K562 (cell line): ENCODE measurements around the gene SLC25A26. TPM values are rescaled to one million over a fixed set of nuclear protein-coding genes. Genes with fewer than 3 reads are reported as not detected.
A peak's percentile ranks its signal among the peaks of the same experiment; 100 is the strongest.

Source experiments
- ATAC-seq: fragments of 200-7000 bp; cut with Tn5 transposase; 3 replicates; pipeline ENCODE4 v1.9.1; 2020; ENCODE audit warnings: moderate library complexity
- BruUV-seq: library from RNA; stranded (reverse); fragments of 400-500 nt; replicated peaks from 2 replicates; lab custom pipeline; 2021; lab: Mats Ljungman, UMichigan
- CTCF ChIA-PET: fragments of 300-600 bp; formaldehyde crosslinking; extraction: SDS; loops from one replicate; lab custom pipeline; 2021; ENCODE audit warnings: low intra/inter-chr PET ratio; lab: Yijun Ruan, JAX
- POLR2A ChIA-PET: fragments of 300-600, 350-650 bp; sonication (Branson Sonifier 250); formaldehyde crosslinking; extraction: SDS; loops from one replicate; lab custom pipeline; 2021; ENCODE audit warnings: antibody characterized with exemption, inconsistent platforms; lab: Yijun Ruan, JAX
- DNase-seq, 4 experiments: peaks; one replicate each; pipeline versions ENCODE4 v3.0.0 to v3.0.0-alpha.2; 2011 to 2018; ENCODE audit warnings: low spot score in 3 of 4, mixed read lengths in 3 of 4; ENCODE audit errors: extremely low read depth in 1 of 4
- FAIRE-seq: peaks from 2 replicates; lab custom pipeline; 2011; peaks lifted over from hg19 to GRCh38; lab: Jason Lieb, UNC
- H2AFZ ChIP-seq: 2 replicates; pipeline ENCODE4 v1.6.0; 2011; ENCODE audit warnings: low read depth, low read length, control low read depth, inconsistent platforms
- H3K27ac ChIP-seq: fragments of 200-600 bp; 3 replicates; pipeline ENCODE4 v1.8.0; 2011; ENCODE audit warnings: low read depth, mild to moderate bottlenecking, control low read depth, inconsistent platforms, low read length, moderate library complexity, mixed read lengths; ENCODE audit errors: extremely low read depth
- H3K27me3 ChIP-seq, 2 experiments: fragments of 300-600 bp in 1 of 2; 2 replicates in 1 of 2; 3 replicates in 1 of 2; pipeline versions ENCODE4 v1.6.0 to v1.8.0; 2011; ENCODE audit warnings: inconsistent platforms in 2 of 2, low read length in 2 of 2, mild to moderate bottlenecking in 1 of 2, mixed read lengths in 1 of 2, moderate library complexity in 1 of 2; ENCODE audit not compliant: control insufficient read depth in 2 of 2, insufficient read depth in 2 of 2
- H3K36me3 ChIP-seq: fragments of 300-600 bp; 3 replicates; pipeline ENCODE4 v1.8.0; 2011; ENCODE audit warnings: mild to moderate bottlenecking, low read length, inconsistent platforms; ENCODE audit not compliant: control insufficient read depth, insufficient read depth
- H3K4me1 ChIP-seq, 2 experiments: fragments of 200-600 bp in 1 of 2; replicated peaks in 1 of 2; 2 replicates in 1 of 2; 3 replicates in 1 of 2; pipeline versions ENCODE4 v1.5.1 to v1.8.0; 2011; ENCODE audit warnings: inconsistent platforms in 2 of 2, low read length in 2 of 2, mild to moderate bottlenecking in 1 of 2, mixed read lengths in 1 of 2, moderate library complexity in 1 of 2; ENCODE audit not compliant: control insufficient read depth in 2 of 2, insufficient read depth in 2 of 2
- H3K4me2 ChIP-seq: 2 replicates; pipeline ENCODE4 v1.6.1; 2011; ENCODE audit warnings: low read length, control low read depth, inconsistent platforms, mixed read lengths; ENCODE audit not compliant: insufficient read depth
- H3K4me3 ChIP-seq: fragments of 200-600 bp; sonication (generic), shearing (Covaris generic); 2 replicates; pipeline ENCODE4 v1.5.1; 2016; ENCODE audit warnings: control low read depth, inconsistent platforms
- H3K79me2 ChIP-seq: fragments of 200-600 bp; 3 replicates; pipeline ENCODE4 v1.8.0; 2011; ENCODE audit warnings: low read length, inconsistent platforms; ENCODE audit not compliant: control insufficient read depth, insufficient read depth
- H3K9ac ChIP-seq, 2 experiments: 2 replicates each; pipeline versions ENCODE4 v1.6.0 to v1.6.1; 2011; ENCODE audit warnings: low read depth in 2 of 2, low read length in 2 of 2, control low read depth in 1 of 2, inconsistent platforms in 1 of 2, mild to moderate bottlenecking in 1 of 2, mixed read lengths in 1 of 2; ENCODE audit not compliant: insufficient read depth in 1 of 2
- H3K9me1 ChIP-seq: one replicate; pipeline ENCODE4 v1.6.0; 2011; ENCODE audit warnings: inconsistent platforms, mild to moderate bottlenecking, low read length, moderate library complexity; ENCODE audit not compliant: control insufficient read depth, insufficient read depth
- H3K9me3 ChIP-seq: replicated peaks from 2 replicates; pipeline ENCODE4 v1.5.1; 2011; ENCODE audit warnings: low read depth, low read length, inconsistent platforms; ENCODE audit not compliant: control insufficient read depth, insufficient read depth
- H4K20me1 ChIP-seq: replicated peaks from 2 replicates; pipeline ENCODE4 v1.6.1; 2011; ENCODE audit warnings: low read length, inconsistent platforms, mixed read lengths; ENCODE audit not compliant: control insufficient read depth, insufficient read depth
- ARHGAP35 ChIP-seq: fragments of 450-650 bp; IDR thresholded peaks from 2 replicates; pipeline ENCODE4 v1.6.1; 2018; ENCODE audit not compliant: partially characterized antibody
- KDM1A ChIP-seq, 2 experiments: fragments of 450-650 bp; IDR thresholded peaks; 2 replicates each; pipeline ENCODE4 v1.6.1; 2016; ENCODE audit warnings: mild to moderate bottlenecking in 2 of 2
- RAD21 ChIP-seq, 2 experiments: fragments of 250-450 bp in 1 of 2; fragments of 450-650 bp in 1 of 2; sonication (Bioruptor Pico) in 1 of 2; formaldehyde crosslinking in 1 of 2; IDR thresholded peaks in 1 of 2; conservative IDR thresholded peaks in 1 of 2; 2 replicates each; pipeline versions ENCODE4 v1.4.0 to v1.8.0; 2020 to 2022; ENCODE audit warnings: mild to moderate bottlenecking in 2 of 2, moderate library complexity in 1 of 2
- RFX5 ChIP-seq: IDR thresholded peaks from 2 replicates; pipeline ENCODE4 v1.6.1; 2011; ENCODE audit warnings: low read depth, mild to moderate bottlenecking, improper control_type of control experiment, low read length
- SREBF2 ChIP-seq: sonication (generic); formaldehyde crosslinking; IDR thresholded peaks from 2 replicates; pipeline ENCODE4 v1.4.0; 2020; ENCODE audit warnings: mild to moderate bottlenecking, missing genetic modification reagents
- STAT5B ChIP-seq: fragments of 250-450 bp; sonication (Bioruptor Pico); IDR thresholded peaks from 2 replicates; pipeline ENCODE4 v1.8.0; 2021; ENCODE audit warnings: mild to moderate bottlenecking, inconsistent platforms
- WGBS: fragments of 100-300 bp; shearing (Covaris generic); methylation state at CpG from one replicate; pipeline ENCODE4 v1.1.6; 2016; ENCODE audit warnings: low coverage, mixed read lengths; ENCODE audit not compliant: insufficient coverage; ENCODE audit errors: missing lambda C conversion rate; 5-methylcytosine and 5-hydroxymethylcytosine counted together
- in situ Hi-C: fragments of 300-500 bp; cut with MboI; formaldehyde crosslinking; loops from 4 replicates; pipeline ENCODE4 v1.15.0; 2018; ENCODE audit warnings: inconsistent platforms, mixed read lengths
- intact Hi-C: fragments of 100-400 bp; cut with micrococcal nuclease; formaldehyde crosslinking; loops from 2 replicates; pipeline ENCODE4 v1.14.2; 2022
- polyA plus RNA-seq, 8 experiments: library from polyadenylated mRNA; depleted of rRNA in 4 of 8; stranded (reverse) in 5 of 8; unstranded in 3 of 8; fragments of >200 nt; fragmentation: Nextera tagmentation in 2 of 8; fragmentation: Illumina TruSeq in 1 of 8; extraction: Ambion mirVana in 2 of 8; extraction: Trizol in 1 of 8; gene quantifications; 2 replicates each; pipeline versions ENCODE4 v1.2.1 to v1.2.3, GENCODE V29; 2011 to 2014; ENCODE audit warnings: inconsistent platforms in 1 of 8, missing spikeins in 1 of 8
- total RNA-seq, 7 experiments: library from RNA; depleted of rRNA in 6 of 7; stranded (reverse); fragments of >200 nt in 6 of 7; fragmentation: Illumina TruSeq in 2 of 7; extraction: Trizol in 2 of 7; gene quantifications; 2 replicates each; pipeline versions ENCODE4 v1.2.1 to v1.2.3, GENCODE V29; 2011 to 2021; ENCODE audit warnings: low replicate concordance in 1 of 7
- TF ChIP-seq, protein P1 (sequence below): fragments of 250-450 bp; sonication (Bioruptor Pico); IDR thresholded peaks from 2 replicates; pipeline ENCODE4 v1.6.1; 2021; ENCODE audit warnings: mild to moderate bottlenecking
- TF ChIP-seq, protein P2 (sequence below): fragments of 450-650 bp; IDR thresholded peaks from 2 replicates; pipeline ENCODE4 v1.6.1; 2014; ENCODE audit warnings: low read depth, mild to moderate bottlenecking, moderate library complexity, borderline replicate concordance
- TF ChIP-seq, protein P3 (sequence below), 3 experiments: IDR thresholded peaks in 2 of 3; conservative IDR thresholded peaks in 1 of 3; 2 replicates each; pipeline ENCODE4 v1.5.1; 2011 to 2012; ENCODE audit warnings: low read length in 3 of 3, mild to moderate bottlenecking in 3 of 3, control low read depth in 2 of 3, improper control_type of control experiment in 1 of 3, inconsistent platforms in 1 of 3, low read depth in 1 of 3, mixed read lengths in 1 of 3, moderate library complexity in 1 of 3; ENCODE audit not compliant: insufficient read depth in 2 of 3
- TF ChIP-seq, protein P4 (sequence below): fragments of 450-650 bp; IDR thresholded peaks from one replicate; pipeline ENCODE4 v1.6.1; 2018; ENCODE audit warnings: mild to moderate bottlenecking, moderate library complexity; ENCODE audit not compliant: partially characterized antibody
- TF ChIP-seq, protein P5 (sequence below): sonication (generic); formaldehyde crosslinking; IDR thresholded peaks from 2 replicates; pipeline ENCODE4 v1.8.1; 2023; ENCODE audit warnings: mild to moderate bottlenecking, missing genetic modification reagents

The SLC25A26 gene
- total and polyA plus RNA-seq, 9 of the 15 experiments (the other 6 are each of a cell fraction or from before 2014, with no cell fraction given) = 7.2 to 29.1 (median 12.6) TPM

DNA sequence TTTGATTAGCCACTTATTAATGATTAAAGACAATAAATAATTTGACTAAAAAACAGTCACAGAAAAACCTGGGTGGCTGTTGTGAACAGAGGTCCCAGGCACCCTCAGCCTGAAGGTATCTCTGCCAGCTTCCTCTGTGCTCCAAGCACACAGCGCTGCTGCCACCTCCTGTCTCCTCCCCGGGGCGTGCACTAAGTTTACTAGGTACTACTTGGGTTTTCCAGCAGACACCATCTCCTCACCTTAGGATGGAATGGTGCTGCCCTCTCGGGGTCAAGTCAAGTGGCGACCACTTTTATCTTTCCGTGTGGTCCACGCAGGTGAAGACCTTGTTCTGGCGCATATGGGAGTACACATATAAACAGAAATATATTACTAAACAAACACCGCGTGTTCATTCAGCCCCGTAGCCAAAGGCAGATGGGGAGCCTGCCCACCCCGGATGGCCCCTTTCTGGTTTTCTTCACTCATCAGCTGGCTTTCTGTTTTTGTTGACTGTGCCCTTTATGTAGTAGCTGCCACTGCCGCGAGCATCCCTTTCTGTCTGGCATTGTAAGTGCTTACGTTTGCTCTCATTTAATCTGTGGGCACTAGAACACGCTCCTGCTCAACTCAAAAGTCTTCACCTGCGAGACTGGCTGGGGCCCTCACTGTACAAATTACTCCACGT, 152.0 kb downstream of the SLC25A26 start:
- ATAC-seq = no peak
- TF ChIP-seq, protein P1, sequence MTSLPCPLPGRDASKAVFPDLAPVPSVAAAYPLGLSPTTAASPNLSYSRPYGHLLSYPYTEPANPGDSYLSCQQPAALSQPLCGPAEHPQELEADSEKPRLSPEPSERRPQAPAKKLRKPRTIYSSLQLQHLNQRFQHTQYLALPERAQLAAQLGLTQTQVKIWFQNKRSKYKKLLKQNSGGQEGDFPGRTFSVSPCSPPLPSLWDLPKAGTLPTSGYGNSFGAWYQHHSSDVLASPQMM = no peak
- TF ChIP-seq, protein P2, sequence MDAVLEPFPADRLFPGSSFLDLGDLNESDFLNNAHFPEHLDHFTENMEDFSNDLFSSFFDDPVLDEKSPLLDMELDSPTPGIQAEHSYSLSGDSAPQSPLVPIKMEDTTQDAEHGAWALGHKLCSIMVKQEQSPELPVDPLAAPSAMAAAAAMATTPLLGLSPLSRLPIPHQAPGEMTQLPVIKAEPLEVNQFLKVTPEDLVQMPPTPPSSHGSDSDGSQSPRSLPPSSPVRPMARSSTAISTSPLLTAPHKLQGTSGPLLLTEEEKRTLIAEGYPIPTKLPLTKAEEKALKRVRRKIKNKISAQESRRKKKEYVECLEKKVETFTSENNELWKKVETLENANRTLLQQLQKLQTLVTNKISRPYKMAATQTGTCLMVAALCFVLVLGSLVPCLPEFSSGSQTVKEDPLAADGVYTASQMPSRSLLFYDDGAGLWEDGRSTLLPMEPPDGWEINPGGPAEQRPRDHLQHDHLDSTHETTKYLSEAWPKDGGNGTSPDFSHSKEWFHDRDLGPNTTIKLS = no peak
- TF ChIP-seq ARHGAP35 = no peak
- TF ChIP-seq KDM1A (IDR thresholded peaks at IDR 0.05) = no peak
- TF ChIP-seq RAD21 (CRISPR knock-in tag; conservative IDR thresholded peaks at IDR 0.05 in 1 of 2, IDR thresholded peaks at IDR 0.05 in 1 of 2) = peak in 1 of 2 experiments; percentile 51; a peak in 2 of 4 replicates
- TF ChIP-seq, protein P3, sequence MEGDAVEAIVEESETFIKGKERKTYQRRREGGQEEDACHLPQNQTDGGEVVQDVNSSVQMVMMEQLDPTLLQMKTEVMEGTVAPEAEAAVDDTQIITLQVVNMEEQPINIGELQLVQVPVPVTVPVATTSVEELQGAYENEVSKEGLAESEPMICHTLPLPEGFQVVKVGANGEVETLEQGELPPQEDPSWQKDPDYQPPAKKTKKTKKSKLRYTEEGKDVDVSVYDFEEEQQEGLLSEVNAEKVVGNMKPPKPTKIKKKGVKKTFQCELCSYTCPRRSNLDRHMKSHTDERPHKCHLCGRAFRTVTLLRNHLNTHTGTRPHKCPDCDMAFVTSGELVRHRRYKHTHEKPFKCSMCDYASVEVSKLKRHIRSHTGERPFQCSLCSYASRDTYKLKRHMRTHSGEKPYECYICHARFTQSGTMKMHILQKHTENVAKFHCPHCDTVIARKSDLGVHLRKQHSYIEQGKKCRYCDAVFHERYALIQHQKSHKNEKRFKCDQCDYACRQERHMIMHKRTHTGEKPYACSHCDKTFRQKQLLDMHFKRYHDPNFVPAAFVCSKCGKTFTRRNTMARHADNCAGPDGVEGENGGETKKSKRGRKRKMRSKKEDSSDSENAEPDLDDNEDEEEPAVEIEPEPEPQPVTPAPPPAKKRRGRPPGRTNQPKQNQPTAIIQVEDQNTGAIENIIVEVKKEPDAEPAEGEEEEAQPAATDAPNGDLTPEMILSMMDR (IDR thresholded peaks at IDR 0.05 in 2 of 3, conservative IDR thresholded peaks at IDR 0.05 in 1 of 3; ENCODE audit: insufficient read depth in 2 of 3, low read depth in 1 of 3, low read length in 3 of 3) = peak in 1 of 3 experiments; percentile 29; a peak in 2 of 6 replicates
- TF ChIP-seq, protein P4, sequence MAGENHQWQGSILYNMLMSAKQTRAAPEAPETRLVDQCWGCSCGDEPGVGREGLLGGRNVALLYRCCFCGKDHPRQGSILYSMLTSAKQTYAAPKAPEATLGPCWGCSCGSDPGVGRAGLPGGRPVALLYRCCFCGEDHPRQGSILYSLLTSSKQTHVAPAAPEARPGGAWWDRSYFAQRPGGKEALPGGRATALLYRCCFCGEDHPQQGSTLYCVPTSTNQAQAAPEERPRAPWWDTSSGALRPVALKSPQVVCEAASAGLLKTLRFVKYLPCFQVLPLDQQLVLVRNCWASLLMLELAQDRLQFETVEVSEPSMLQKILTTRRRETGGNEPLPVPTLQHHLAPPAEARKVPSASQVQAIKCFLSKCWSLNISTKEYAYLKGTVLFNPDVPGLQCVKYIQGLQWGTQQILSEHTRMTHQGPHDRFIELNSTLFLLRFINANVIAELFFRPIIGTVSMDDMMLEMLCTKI = no peak
- TF ChIP-seq, protein P5, sequence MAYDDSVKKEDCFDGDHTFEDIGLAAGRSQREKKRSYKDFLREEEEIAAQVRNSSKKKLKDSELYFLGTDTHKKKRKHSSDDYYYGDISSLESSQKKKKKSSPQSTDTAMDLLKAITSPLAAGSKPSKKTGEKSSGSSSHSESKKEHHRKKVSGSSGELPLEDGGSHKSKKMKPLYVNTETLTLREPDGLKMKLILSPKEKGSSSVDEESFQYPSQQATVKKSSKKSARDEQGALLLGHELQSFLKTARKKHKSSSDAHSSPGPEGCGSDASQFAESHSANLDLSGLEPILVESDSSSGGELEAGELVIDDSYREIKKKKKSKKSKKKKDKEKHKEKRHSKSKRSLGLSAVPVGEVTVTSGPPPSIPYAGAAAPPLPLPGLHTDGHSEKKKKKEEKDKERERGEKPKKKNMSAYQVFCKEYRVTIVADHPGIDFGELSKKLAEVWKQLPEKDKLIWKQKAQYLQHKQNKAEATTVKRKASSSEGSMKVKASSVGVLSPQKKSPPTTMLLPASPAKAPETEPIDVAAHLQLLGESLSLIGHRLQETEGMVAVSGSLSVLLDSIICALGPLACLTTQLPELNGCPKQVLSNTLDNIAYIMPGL (CRISPR knock-in tag) = no peak
- no peak for TF ChIP-seq RFX5
- TF ChIP-seq STAT5B (CRISPR knock-in tag) = no peak
- no peak for TF ChIP-seq SREBF2 (CRISPR knock-in tag)
- TF ChIP-seq, all 486 proteins: peak for 2
- POLR2A ChIA-PET = interaction anchor here (0.6 to 0.7 kb wide), 3 partner anchors 10 to 108 kb away, joined by 3 to 5 read pairs (median 3); no protein-coding TSS in a partner anchor

More for the DNA sequence above, 152.0 kb downstream of the SLC25A26 start:
- Histone ChIP-seq H3K4me1 (peaks cover 0 to 4% of the 10 kb centered on the region in 2 experiments; a peak in 2 of 5 replicates), H3K9me1 (no peaks in the 10 kb centered on the region), H3K27ac (no peak overlapping the region), H3K9me3 (no peaks in the 10 kb centered on the region), H3K4me3 (no peak overlapping the region), H3K36me3 (peaks cover 3% of the 10 kb centered on the region; the same call in 1 of the 3 replicates), H4K20me1 (no peaks in the 10 kb centered on the region), H2AFZ (no peak overlapping the region), H3K4me2 (no peak overlapping the region), H3K27me3 (no peaks in the 10 kb centered on the region), H3K9ac (no peak overlapping the region), H3K79me2 (no peaks in the 10 kb centered on the region)
- WGBS = 85% methylated on average over 13 of the region's 18 CpGs
- in situ Hi-C loops (no loop called here), intact Hi-C loops (no loop called here)
- no TSS peak for BruUV-seq
- DNase-seq (peak in 1 of 4 experiments; percentile 4), FAIRE-seq (no peak)
- CTCF ChIA-PET = interaction anchor here (1.1 kb wide), 1 partner anchor 119 kb away, joined by 4 read pairs; no protein-coding TSS in a partner anchor
